Astrocyte (in vitro differentiated cells and primary cell): ENCODE results near the gene MYO1B.

Experiments used
- EZH2 ChIP-seq: IDR thresholded peaks from 2 replicates; pipeline ENCODE4 v1.6.1; 2012; ENCODE audit warnings: mild to moderate bottlenecking, low read length, inconsistent platforms; ENCODE audit not compliant: insufficient read depth
- TF ChIP-seq, protein P1 (sequence below): IDR thresholded peaks from 2 replicates; pipeline ENCODE4 v1.5.1; 2011; ENCODE audit warnings: low read depth, mild to moderate bottlenecking, inconsistent platforms, low read length, moderate library complexity; ENCODE audit not compliant: insufficient read depth

DNA sequence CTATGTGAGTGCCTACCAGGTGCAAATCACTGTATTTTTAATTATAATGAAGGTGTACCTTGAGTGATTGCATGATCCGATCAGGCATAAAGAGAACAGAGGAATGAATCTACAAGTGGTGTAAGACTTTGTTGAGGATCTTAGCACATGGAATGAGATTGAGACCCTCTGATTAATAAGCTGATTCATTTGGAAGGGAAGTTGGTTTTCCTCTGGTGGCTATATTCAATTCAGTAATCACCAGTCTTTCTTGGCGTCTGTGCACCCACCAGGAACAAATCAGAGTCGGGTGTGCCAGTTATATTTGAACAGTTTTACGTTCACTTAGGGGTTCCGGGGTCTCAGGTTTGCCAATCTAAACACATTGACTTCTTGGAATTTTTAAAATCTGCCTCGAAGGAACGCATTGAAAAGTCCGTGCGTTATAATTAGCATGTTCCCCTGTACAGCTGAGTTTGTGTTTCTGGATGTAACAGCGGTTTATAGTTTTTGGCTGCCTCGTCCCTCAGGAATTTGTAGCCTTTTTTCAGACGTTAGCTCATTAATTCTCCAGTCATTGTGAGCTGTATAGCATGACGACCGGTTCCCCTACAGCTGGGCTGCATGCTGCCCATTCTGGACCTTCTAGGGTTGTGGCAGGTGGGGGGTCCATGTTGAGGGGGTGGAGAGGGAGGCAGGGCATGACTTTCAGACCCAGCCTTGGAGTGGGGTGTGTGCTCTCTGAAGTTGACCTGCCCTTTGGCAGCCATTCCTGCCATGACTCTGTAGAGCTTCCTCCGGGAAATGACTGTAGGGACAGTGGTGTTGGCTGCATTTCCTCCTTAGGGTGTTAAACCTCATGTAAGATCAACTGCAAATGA, 20.3 kb downstream of the MYO1B start:
- TF ChIP-seq, protein P1, sequence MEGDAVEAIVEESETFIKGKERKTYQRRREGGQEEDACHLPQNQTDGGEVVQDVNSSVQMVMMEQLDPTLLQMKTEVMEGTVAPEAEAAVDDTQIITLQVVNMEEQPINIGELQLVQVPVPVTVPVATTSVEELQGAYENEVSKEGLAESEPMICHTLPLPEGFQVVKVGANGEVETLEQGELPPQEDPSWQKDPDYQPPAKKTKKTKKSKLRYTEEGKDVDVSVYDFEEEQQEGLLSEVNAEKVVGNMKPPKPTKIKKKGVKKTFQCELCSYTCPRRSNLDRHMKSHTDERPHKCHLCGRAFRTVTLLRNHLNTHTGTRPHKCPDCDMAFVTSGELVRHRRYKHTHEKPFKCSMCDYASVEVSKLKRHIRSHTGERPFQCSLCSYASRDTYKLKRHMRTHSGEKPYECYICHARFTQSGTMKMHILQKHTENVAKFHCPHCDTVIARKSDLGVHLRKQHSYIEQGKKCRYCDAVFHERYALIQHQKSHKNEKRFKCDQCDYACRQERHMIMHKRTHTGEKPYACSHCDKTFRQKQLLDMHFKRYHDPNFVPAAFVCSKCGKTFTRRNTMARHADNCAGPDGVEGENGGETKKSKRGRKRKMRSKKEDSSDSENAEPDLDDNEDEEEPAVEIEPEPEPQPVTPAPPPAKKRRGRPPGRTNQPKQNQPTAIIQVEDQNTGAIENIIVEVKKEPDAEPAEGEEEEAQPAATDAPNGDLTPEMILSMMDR, result no peak
- TF ChIP-seq EZH2, result no peak
